GM23338 (cell line): ENCODE results near the gene NYAP1.

Experiments used
- CREB1 ChIP-seq: fragments of 250-450 bp; sonication (Bioruptor Pico); IDR thresholded peaks from 2 replicates; pipeline ENCODE4 v1.5.0; 2020; ENCODE audit warnings: low read depth, mild to moderate bottlenecking, moderate library complexity
- CTCF ChIP-seq, 2 experiments: fragments of 200-600 bp in 1 of 2; sonication (generic) in 1 of 2; conservative IDR thresholded peaks; 2 replicates each; pipeline versions ENCODE4 v1.5.1 to v1.6.1; 2016 to 2017; ENCODE audit warnings: antibody characterized with exemption in 2 of 2, low read depth in 2 of 2, mild to moderate bottlenecking in 2 of 2, moderate library complexity in 1 of 2
- ETS1 ChIP-seq: IDR thresholded peaks from 2 replicates; pipeline ENCODE4 v1.6.1; 2016; ENCODE audit warnings: antibody characterized with exemption
- EZH2 ChIP-seq: fragments of 200-600 bp; sonication (generic); IDR thresholded peaks from one replicate; pipeline ENCODE4 v1.8.0; 2017; ENCODE audit warnings: antibody characterized with exemption, mild to moderate bottlenecking, low read depth; ENCODE audit not compliant: unreplicated experiment
- EZH2phosphoT487 ChIP-seq: fragments of 200-600 bp; sonication (generic); IDR thresholded peaks from one replicate; pipeline ENCODE4 v1.8.1; 2018; ENCODE audit warnings: antibody characterized with exemption; ENCODE audit not compliant: unreplicated experiment
- JUNB ChIP-seq: IDR thresholded peaks from one replicate; pipeline ENCODE4 v1.6.1; 2016; ENCODE audit warnings: antibody characterized with exemption; ENCODE audit not compliant: unreplicated experiment
- NANOG ChIP-seq: IDR thresholded peaks from 2 replicates; pipeline ENCODE4 v1.6.1; 2016; ENCODE audit warnings: antibody characterized with exemption, borderline replicate concordance
- POLR2AphosphoS5 ChIP-seq: IDR thresholded peaks from 2 replicates; pipeline ENCODE4 v1.6.1; 2016; ENCODE audit warnings: antibody characterized with exemption, low read depth
- REST ChIP-seq: IDR thresholded peaks from one replicate; pipeline ENCODE4 v1.6.1; 2018; ENCODE audit warnings: antibody characterized with exemption; ENCODE audit not compliant: unreplicated experiment
- STAT1 ChIP-seq: IDR thresholded peaks from one replicate; pipeline ENCODE4 v1.6.1; 2016; ENCODE audit warnings: antibody characterized with exemption; ENCODE audit not compliant: unreplicated experiment
- ZNF114 ChIP-seq: fragments of 250-450 bp; sonication (Bioruptor Pico); IDR thresholded peaks from 2 replicates; pipeline ENCODE4 v1.5.0; 2020; ENCODE audit warnings: mild to moderate bottlenecking, moderate library complexity
- ZNF331 ChIP-seq: fragments of 250-450 bp; sonication (Bioruptor Pico); IDR thresholded peaks from 2 replicates; pipeline ENCODE4 v1.5.0; 2020; ENCODE audit warnings: low read depth, mild to moderate bottlenecking, moderate library complexity
- ZNF462 ChIP-seq: fragments of 250-450 bp; sonication (Bioruptor Pico); IDR thresholded peaks from 2 replicates; pipeline ENCODE4 v1.5.0; 2020; ENCODE audit warnings: mild to moderate bottlenecking, moderate library complexity

- no peak for TF ChIP-seq CTCF (conservative IDR thresholded peaks at IDR 0.05; ENCODE audit: low read depth in 2 of 2)
- TF ChIP-seq EZH2: no peak
- no peak for TF ChIP-seq POLR2AphosphoS5
- no peak for TF ChIP-seq STAT1
- TF ChIP-seq ZNF114: no peak
- TF ChIP-seq JUNB: no peak
- no peak for TF ChIP-seq CREB1 (CRISPR knock-in tag)
- TF ChIP-seq EZH2phosphoT487: no peak
- TF ChIP-seq REST: no peak
- no peak for TF ChIP-seq ZNF331 (CRISPR knock-in tag)
- no peak for TF ChIP-seq ETS1
- TF ChIP-seq ZNF462 (CRISPR knock-in tag): no peak
- no peak for TF ChIP-seq NANOG
Measured at GRCh38 chr7:100464791-100465190, 18.9 kb upstream of the NYAP1 start.
